ENCODE measurements around the gene DHTKD1. TPM values are rescaled to one million over a fixed set of nuclear protein-coding genes. Genes with fewer than 3 reads are reported as not detected.
"Not testable (repeated sequence)": the region's sequence is repeated elsewhere in the genome, so short reads cannot be mapped to it uniquely, and the experiment has no call there.

The DHTKD1 gene

GRCh38 chr10:12165999-12166775 is 97.4 kb downstream of the DHTKD1 start:
- H2BK15ac ChIP-seq (ENCODE audit: low read length): no peak overlapping the region
- whole genome bisulfite sequencing, 2 donors (ENCODE audit: extremely low coverage in 2 of 2, insufficient read length in 2 of 2, insufficient replicate concordance in 1 of 2): no CpG with 5 or more reads among the region's 6 CpGs
- no peaks in the 10 kb centered on the region for H3K79me1 ChIP-seq (ENCODE audit: low read depth, low read length)
- H3K4me1 ChIP-seq (ENCODE audit: control insufficient read depth in 2 of 2, insufficient read depth in 1 of 2, low read depth in 1 of 2, low read length in 2 of 2): no peaks in the 10 kb centered on the region
- H2AK5ac ChIP-seq (ENCODE audit: low read depth, low read length): no peak overlapping the region
- no peak overlapping the region for H3K18ac ChIP-seq (ENCODE audit: low read length)
- no peak overlapping the region for H2AFZ ChIP-seq (ENCODE audit: low read length)
- H4K8ac ChIP-seq (ENCODE audit: low read depth, low read length): no peak overlapping the region
- H3K27me3 ChIP-seq (ENCODE audit: control insufficient read depth in 3 of 3, insufficient read depth in 3 of 3, low read depth in 1 of 3, low read length in 3 of 3): no peaks in the 10 kb centered on the region
- no peaks in the 10 kb centered on the region for H3K9me3 ChIP-seq (replicated peaks in 1 of 2; ENCODE audit: control insufficient read depth in 2 of 2, insufficient read depth in 1 of 2, low read depth in 1 of 2, low read length in 2 of 2)
- no peak overlapping the region for H2BK120ac ChIP-seq (ENCODE audit: low read depth, low read length)
- no peak overlapping the region for H3K4ac ChIP-seq (ENCODE audit: low read length)
- no peak overlapping the region for H2BK12ac ChIP-seq (ENCODE audit: low read length)
- H3K36me3 ChIP-seq (replicated peaks in 1 of 2; ENCODE audit: control insufficient read depth in 2 of 2, insufficient read depth in 2 of 2, low read length in 2 of 2): peaks cover 33 to 96% of the 10 kb centered on the region in 2 donors
- H3K27ac ChIP-seq (replicated peaks; ENCODE audit: low read length): no peak overlapping the region
- H3K9ac ChIP-seq (ENCODE audit: low read depth, low read length, poor library complexity): no peak overlapping the region
- H4K91ac ChIP-seq (ENCODE audit: low read depth, low read length, poor library complexity): no peak overlapping the region
- H3K14ac ChIP-seq (ENCODE audit: low read length): no peak overlapping the region
- H3K4me3 ChIP-seq (ENCODE audit: low read length in 2 of 2): no peak overlapping the region
- no peak for DNase-seq (ENCODE audit: low spot score)
- H2BK5ac ChIP-seq (ENCODE audit: low read length): no peak overlapping the region
- no peak overlapping the region for H3K23ac ChIP-seq (ENCODE audit: low read depth, low read length, poor library complexity)
- no peak overlapping the region for H3K4me2 ChIP-seq (ENCODE audit: insufficient read depth, low read length, poor library complexity, severe bottlenecking)

GRCh38 chr10:12171512-12171911 is 102.8 kb downstream of the DHTKD1 start:
- H3K18ac ChIP-seq (ENCODE audit: low read length); H3K27me3 ChIP-seq (ENCODE audit: control insufficient read depth in 3 of 3, insufficient read depth in 3 of 3, low read depth in 1 of 3, low read length in 3 of 3); H4K91ac ChIP-seq (ENCODE audit: low read depth, low read length, poor library complexity); H3K9ac ChIP-seq (ENCODE audit: low read depth, low read length, poor library complexity); H2BK120ac ChIP-seq (ENCODE audit: low read depth, low read length); H2AK5ac ChIP-seq (ENCODE audit: low read depth, low read length); H3K9me3 ChIP-seq (replicated peaks in 1 of 2; ENCODE audit: control insufficient read depth in 2 of 2, insufficient read depth in 1 of 2, low read depth in 1 of 2, low read length in 2 of 2); H3K79me1 ChIP-seq (ENCODE audit: low read depth, low read length); H3K4me1 ChIP-seq (ENCODE audit: control insufficient read depth in 2 of 2, insufficient read depth in 1 of 2, low read depth in 1 of 2, low read length in 2 of 2); H4K8ac ChIP-seq (ENCODE audit: low read depth, low read length); H3K4ac ChIP-seq (ENCODE audit: low read length); H3K4me2 ChIP-seq (ENCODE audit: insufficient read depth, low read length, poor library complexity, severe bottlenecking); H3K23ac ChIP-seq (ENCODE audit: low read depth, low read length, poor library complexity); H2AFZ ChIP-seq (ENCODE audit: low read length); H3K14ac ChIP-seq (ENCODE audit: low read length); DNase-seq (ENCODE audit: low spot score); H3K27ac ChIP-seq (replicated peaks; ENCODE audit: low read length); H2BK15ac ChIP-seq (ENCODE audit: low read length); H3K4me3 ChIP-seq (ENCODE audit: low read length in 2 of 2); H2BK12ac ChIP-seq (ENCODE audit: low read length); H2BK5ac ChIP-seq (ENCODE audit: low read length): not testable (repeated sequence)
- WGBS, 2 donors (ENCODE audit: extremely low coverage in 2 of 2, insufficient read length in 2 of 2, insufficient replicate concordance in 1 of 2): no CpG with 5 or more reads among the region's 6 CpGs
- H3K36me3 ChIP-seq (replicated peaks in 1 of 2; ENCODE audit: control insufficient read depth in 2 of 2, insufficient read depth in 2 of 2, low read length in 2 of 2): peaks cover 35 to 88% of the 10 kb centered on the region in 2 donors

Small RNAs within 50 kb of the gene (small RNA-seq; reads per million reads assigned to genes)
- gene MIR548AK (ENCODE audit: insufficient read depth) (not detected), gene RNU6-88P (ENCODE audit: insufficient read depth) (not detected)

All from neuronal stem cell (in vitro differentiated cells).